HG03460 (cell line): ENCODE measurements around the gene TEFM.
A peak's percentile ranks its signal among the peaks of the same experiment; 100 is the strongest.
"Not testable (repeated sequence)": the region's sequence is repeated elsewhere in the genome, so short reads cannot be mapped to it uniquely, and the experiment has no call there.

ENCODE experiments used
- ATAC-seq: cut with Tn5 transposase; IDR thresholded peaks from one replicate; pipeline ENCODE4 v1.9.1; 2021; ENCODE audit not compliant: unreplicated experiment

The TEFM gene

DNA sequence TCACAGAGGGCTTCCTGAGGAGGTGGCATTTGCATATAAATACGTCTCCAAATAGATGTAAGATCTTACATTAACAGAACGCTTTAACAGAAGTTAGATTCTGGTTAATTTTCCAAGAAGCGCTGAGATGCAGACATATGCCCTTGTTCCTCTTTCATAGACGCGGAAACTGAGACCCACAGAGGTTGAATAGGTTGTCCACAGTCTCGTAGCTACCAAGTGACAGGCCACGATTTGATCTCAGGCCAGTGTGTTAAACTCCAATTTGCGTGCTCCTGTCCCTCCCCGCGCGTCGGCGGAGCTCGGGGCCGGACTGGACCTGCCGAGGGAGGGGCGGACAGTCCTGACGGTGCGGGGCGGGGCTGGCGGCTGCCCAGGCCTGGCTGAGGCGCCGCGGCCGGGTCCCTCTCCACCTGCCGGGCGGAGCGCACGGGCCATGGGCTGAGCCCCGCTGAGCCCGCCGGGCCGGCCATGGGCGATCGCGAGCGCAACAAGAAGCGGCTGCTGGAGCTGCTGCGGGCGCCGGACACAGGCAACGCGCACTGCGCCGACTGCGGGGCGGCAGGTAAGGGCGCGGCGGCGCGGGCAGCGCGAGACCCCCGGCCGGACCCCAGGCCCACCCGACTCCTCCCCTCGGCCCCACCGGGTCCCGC is 15.6 kb upstream of the TEFM start, which contains the start of gene ADAP2:
TSS of gene ADAP2 (plus strand) at position 402 of the 653 bp plus-strand sequence. CDS start at position 472, 70 bp downstream.
- ATAC-seq: no peak

DNA sequence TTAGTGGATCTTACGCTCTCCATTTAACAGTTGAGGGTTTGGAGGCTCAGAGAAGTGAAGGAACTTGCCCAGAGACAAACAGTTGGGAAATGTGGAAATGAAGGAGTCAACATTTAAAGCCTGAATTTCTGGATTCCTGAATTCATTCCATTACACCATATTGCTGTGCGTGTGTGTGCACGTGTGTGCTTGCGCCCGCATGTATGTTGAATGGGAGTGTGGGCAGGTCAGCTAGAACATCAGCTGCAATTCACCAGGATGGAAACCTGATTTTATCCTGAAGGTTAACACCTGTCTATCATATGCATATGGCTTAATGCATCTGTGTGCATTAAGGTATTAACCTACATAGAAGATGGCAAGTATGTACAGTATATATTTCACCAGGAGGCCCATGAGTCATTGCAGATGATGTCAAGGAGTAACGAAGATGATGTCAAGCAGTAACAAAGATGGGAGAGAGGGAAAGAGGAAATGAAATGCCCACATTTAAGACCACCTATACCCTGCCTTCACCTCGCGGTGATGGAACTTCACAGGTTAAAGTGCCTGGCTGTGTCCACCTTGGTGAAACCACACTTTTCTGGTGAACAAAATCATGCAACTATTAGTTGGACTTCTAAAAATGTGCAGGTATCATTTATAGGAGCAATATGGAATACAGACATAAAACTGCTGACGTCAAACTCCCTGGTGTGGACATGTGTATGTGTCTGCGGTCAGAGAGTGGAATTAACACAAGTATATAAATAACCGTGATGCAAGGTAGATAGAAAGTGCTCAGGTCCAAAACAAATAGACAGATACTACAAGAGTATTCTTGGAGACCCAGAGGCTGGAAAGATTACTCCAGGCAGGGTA is 14.9 kb upstream of the TEFM start:
- ATAC-seq: no peak

DNA sequence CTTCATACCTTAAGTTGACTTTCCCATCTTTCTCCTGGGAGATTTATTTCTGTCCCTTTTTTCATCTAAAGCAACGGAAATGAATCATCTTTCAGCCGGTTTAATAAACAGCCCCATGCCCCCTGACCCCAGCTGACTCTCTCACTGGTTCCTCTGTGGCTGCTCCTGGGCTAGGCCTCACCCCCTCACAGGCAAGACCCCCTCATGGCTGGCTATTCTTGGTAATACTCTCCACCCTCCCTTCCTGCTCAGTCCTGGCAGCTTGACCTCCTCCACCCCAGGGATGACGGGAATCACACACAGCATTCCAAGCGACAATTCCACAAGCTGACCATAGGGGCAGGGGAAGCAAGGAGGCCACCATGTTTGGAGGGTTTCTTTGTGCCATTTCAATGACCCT is 14.2 kb upstream of the TEFM start:
- no peak for ATAC-seq

DNA sequence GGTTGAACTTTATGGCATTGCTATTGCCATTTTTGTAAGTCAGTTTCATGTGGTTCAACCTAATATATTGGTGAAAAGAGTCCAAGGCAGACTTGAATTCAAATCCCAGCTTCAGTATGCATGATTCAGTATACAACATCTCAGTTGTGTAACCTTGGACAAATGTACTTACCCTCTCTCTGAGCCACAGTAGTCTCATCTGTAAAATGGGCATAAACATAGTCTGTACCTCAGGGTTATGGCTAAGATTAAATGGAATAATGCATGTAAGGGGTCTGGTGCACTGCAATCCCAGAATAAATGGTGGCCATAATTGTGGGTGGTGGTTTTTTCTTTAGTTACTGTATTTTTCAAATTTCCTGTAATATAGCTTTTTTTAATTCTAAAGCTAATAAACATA is 11.0 kb upstream of the TEFM start:
- no peak for ATAC-seq

DNA sequence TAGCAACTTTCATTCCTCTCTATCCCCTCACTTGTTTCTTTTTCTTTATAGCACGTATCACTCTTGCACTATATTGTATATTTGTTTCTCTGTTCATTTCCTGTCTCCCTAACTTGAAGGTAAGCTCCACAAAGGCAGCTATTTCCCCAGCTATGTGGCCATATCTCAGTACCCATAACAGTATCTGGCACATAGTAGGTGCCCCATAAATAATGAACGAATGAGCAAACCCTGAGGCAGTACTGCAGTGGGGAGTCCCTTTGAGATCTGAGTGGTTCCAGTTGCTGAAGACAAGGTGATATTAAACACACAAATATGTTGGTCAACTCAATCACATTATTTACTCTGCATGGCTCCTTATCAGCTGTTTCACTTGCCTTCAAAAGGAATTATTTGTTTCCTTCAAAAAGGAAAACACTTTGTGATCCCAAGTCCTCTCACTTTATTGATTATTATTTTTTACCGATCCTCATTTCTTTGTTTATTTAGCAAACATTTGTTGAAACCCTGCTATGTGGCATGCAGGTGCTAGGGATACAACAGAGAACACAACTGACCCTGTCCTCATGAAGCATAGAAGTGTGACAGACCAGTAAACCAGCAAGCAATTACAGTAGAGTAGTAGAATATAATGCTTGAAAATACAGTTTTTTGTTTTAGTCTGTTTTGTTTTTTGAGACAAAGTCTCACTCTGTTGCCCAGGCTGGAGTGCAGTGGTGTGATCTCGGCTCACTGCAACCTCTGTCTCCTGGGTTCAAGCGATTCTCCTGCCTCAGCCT is 10.0 kb upstream of the TEFM start:
- no peak for ATAC-seq

DNA sequence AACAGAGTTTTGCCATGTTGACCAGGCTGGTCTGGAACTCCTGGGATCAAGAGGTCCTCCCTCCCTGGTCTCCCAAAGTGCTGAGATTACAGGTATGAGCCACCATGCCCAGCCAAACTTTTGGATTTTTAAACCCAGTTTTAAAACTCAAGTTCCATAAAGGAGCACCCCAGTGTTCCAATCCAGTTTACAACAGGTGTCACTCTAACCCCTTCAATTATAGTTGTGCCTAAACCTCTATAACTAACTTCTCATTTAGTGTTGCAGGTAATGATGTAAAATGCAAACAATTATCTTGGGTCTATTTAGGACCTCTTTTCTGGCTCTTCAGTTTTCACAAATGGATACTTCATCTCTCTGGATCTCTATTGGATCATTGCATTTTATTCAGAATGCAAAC is 7.9 kb upstream of the TEFM start:
- no peak for ATAC-seq

DNA sequence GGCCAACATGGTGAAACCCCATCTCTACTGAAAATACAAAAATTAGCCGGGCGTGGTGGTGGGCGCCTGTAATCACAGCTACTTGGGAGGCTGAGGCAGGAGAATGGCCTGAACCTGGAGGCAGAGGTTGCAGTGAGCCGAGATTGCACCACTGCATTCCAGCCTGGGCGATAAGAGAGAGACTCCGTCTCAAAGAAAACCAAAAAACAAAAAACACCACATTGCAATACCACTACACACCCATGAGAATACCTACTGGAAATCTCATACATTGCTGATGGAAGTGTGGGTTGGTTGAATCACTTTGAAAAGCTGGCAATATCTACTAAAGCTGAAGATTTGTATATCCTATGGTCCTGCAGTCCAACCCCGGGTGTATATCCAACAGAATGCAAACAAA is 4.1 kb upstream of the TEFM start:
- ATAC-seq: not testable (repeated sequence)

DNA sequence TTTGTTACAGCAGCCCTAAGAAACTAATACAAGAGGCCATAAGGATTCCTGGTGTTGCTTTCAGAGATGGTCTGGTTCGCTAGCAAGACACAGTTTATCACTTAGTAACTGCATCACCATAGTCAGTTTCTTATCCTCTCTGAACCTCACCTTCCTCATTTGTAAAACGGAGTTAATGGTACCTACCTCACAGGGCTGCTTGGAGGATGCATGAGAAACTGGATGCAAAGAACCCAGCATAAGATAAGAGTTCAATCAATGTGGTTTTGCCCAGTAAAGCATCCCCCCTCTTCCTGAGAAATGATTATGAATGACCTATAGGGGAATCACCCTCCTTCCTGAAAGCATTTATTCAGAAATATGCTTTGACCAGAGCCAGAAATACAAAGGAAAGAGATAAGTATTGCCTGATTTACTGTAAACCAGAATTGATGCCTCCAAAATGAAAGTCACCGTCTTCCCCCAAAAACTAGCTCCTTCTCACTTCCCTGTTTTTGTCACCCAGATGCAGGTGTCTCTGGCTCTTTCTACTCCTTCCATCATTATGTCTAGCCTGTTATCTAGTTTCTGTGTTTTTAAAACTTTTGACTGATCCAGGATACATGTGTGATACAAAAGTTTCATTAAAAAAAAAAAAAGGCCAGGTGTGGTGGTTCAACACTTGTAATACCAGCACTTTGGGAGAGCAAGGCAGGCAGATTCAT is 2.8 kb upstream of the TEFM start:
- no peak for ATAC-seq

DNA sequence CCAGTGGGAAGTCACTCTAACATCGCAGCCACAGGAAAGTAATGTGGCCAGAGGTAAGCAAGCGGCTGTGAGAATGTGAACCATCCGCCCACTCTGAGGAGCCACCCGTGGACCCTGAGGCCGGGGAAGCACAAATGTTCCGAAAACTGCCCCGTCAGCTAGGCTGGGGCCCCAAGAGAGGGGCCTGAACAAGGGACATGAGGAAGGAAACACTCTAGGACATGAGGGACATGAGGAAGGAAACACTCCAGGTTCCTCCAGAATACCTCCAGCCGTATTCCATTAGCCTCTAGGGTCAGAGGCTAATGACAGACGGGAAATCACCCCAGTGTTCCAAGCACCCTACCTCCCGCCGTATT is 317 bp downstream of the TEFM start:
- ATAC-seq: peak; percentile 37

DNA sequence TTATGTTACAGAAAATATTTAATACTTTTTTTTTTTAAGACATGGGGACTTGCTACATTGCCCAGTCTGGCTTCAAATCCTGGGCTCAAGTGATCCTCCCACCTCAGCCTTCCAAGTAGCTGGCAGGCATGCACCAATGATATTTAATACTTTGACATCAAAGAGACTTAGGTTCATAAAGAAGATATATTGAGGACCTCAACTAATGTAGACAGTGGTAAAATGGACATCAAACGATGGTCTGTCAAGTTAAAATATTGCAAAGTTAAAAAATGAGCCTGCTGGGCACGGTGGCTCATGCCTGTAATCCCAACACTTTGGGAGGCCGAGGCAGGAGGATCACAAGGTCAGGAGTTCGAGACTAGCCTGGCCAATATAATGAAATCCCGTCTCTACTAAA is 8.7 kb downstream of the TEFM start:
- ATAC-seq: no peak

DNA sequence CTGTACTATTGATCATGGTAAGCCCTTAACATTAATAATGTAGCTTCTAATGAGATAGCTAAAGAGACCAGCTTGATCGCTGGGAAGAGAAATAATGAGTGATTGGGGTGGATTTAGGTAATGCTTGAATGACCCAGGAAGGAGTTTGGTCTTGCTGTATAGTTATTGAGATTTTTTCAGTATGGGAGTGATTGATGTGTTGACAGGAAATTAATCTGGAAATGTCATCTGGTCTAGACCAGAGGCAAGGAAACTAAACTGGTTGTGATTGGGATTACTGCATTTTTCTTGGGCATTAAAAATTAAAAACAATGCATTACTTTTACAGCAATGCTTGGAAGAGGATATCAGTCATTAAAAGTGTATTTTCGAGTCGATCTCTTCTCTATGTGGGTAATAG is 11.8 kb downstream of the TEFM start:
- no peak for ATAC-seq

DNA sequence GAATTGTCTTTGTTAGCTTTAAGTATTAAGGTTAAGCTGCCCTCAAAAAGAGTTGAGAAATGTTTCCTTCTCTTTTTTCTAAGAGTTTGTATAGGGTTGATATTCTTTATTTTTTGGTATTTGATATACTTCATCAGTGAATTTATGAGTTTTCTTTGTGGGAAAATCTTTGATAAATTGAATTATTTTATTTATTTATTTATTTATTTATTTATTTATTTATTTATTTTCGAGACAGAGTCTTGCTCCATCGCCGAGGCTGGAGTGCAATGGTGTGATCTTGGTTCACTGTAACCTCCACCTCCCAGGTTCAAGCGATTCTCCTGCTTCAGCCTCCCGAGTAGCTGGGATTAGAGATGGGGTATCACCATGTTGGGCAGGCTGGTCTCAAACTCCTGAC is 19.9 kb downstream of the TEFM start:
- ATAC-seq: no peak

DNA sequence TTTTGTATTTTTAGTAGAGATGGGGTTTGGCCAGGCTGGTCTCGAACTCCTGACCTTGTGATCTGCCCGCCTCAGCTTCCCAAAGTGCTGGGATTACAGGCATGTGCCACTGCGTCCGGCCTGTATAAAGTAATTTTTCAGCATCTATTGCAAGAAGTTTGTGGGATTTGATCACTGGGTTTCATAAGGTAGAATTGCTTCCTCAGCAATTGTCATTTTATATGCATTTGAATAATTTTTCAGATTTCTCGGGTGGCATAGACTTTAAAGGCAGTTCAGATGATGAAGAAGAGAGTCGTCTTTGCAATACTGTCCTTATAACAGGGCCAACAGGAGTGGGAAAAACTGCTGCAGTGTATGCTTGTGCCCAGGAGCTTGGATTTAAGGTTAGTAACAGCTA is 37.0 kb downstream of the TEFM start:
- ATAC-seq: no peak

DNA sequence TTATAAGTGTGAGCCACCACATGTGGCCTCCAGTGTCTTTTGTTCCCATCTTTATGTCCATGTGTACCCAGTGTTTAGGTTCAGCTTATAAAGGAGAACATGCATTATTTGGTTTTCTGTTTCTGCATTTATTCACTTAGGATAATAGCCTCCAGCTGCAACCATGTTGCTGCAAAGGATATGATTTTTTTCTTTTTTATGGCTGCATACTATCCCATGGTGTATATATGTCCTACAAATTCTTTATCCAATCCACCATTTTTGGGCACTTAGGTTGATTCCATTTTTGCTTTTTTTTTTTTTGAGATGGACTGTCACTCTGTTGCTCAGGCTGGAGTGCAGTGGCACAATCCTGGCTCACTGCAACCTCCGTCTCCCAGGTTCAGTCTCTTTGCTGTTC is 41.4 kb downstream of the TEFM start:
- no peak for ATAC-seq

DNA sequence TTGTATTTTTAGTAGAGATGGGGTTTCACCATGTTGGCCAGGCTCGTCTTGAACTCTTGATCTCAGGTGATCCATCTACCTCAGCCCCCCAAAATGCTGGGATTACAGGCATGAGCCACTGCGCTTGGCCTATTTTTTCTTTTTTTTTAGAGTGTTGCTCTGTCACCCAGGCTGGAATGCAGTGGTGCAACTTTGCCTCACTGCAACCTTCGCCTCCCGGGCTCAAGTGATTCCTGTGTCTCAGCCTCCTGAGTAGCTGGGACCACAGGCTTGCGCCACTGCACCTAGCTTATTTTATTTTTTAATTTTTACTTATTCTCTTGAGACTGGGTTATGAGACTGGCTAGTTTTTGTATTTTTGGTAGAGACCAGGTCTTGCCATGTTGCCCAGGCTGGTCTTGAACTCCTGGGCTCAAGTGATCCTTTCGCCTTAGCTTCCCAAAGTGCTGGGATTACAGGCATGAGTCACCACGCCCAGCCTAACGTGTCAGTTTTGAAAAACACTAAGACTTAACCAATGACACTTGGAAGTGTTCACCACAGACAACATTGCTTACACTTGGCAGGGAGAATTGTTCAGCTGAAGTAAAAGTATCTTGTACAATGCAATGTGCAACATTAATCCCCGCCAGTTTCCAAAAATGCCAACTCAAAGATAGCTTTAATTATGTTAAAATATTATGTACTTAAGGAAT is 47.3 kb downstream of the TEFM start:
- no peak for ATAC-seq

DNA sequence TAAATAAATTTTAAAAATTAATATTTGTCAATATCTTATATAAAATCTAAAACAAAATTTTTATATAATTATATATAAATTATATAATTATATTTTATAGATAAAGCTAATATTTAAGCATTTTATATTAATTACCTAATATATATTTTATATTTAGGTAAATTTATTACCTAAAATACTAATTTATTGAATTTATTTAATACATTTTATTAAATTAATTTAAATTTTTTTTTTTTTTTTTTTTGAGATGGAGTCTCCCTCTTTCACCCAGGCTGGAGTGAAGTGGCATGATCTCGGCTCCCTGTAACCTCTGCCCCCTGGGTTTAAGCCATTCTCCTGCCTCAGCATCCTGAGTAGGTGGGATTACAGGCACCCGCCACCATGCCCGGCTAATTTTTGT is 51.9 kb downstream of the TEFM start:
- no peak for ATAC-seq
